Neuronal stem cell (in vitro differentiated cells): ENCODE data around the gene EXOC3L4.

Experiments used
- DNase-seq: peaks from one replicate; pipeline ENCODE4 v3.0.0-alpha.2; 2013; ENCODE audit warnings: low spot score
- H2AFZ ChIP-seq: one replicate; pipeline ENCODE4 v1.6.1; 2013; ENCODE audit warnings: mild to moderate bottlenecking, low read length, inconsistent platforms
- H2AK5ac ChIP-seq: 2 replicates; pipeline ENCODE4 v1.6.1; 2013; ENCODE audit warnings: low read depth, mild to moderate bottlenecking, inconsistent platforms, low read length, moderate library complexity, mixed read lengths
- H2BK120ac ChIP-seq: 2 replicates; pipeline ENCODE4 v1.6.1; 2013; ENCODE audit warnings: low read depth, mild to moderate bottlenecking, inconsistent platforms, low read length, moderate library complexity, mixed read lengths
- H2BK12ac ChIP-seq: one replicate; pipeline ENCODE4 v1.6.1; 2013; ENCODE audit warnings: low read length, inconsistent platforms
- H2BK15ac ChIP-seq: 2 replicates; pipeline ENCODE4 v1.6.1; 2013; ENCODE audit warnings: mild to moderate bottlenecking, low read length, inconsistent platforms, mixed read lengths
- H2BK5ac ChIP-seq: one replicate; pipeline ENCODE4 v1.6.1; 2013; ENCODE audit warnings: inconsistent platforms, mild to moderate bottlenecking, low read length, moderate library complexity
- H3K14ac ChIP-seq: one replicate; pipeline ENCODE4 v1.6.1; 2013; ENCODE audit warnings: low read length, inconsistent platforms
- H3K18ac ChIP-seq: 2 replicates; pipeline ENCODE4 v1.6.1; 2013; ENCODE audit warnings: low read length, inconsistent platforms
- H3K23ac ChIP-seq: 2 replicates; pipeline ENCODE4 v1.6.1; 2013; ENCODE audit warnings: low read depth, mild to moderate bottlenecking, mixed read lengths, low read length, inconsistent platforms; ENCODE audit not compliant: poor library complexity
- H3K27ac ChIP-seq: replicated peaks from 3 replicates; pipeline ENCODE4 v1.5.1; 2013; ENCODE audit warnings: low read length, inconsistent platforms
- H3K27me3 ChIP-seq, 3 experiments: 2 replicates each; pipeline ENCODE4 v1.6.1; 2013; ENCODE audit warnings: low read length in 3 of 3, mild to moderate bottlenecking in 2 of 3, inconsistent platforms in 1 of 3, low read depth in 1 of 3, mixed read lengths in 1 of 3, moderate library complexity in 1 of 3; ENCODE audit not compliant: control insufficient read depth in 3 of 3, insufficient read depth in 3 of 3
- H3K36me3 ChIP-seq, 2 donors: replicated peaks in 1 of 2; 2 replicates each; pipeline ENCODE4 v1.6.1; 2013; ENCODE audit warnings: low read length in 2 of 2; ENCODE audit not compliant: control insufficient read depth in 2 of 2, insufficient read depth in 2 of 2
- H3K4ac ChIP-seq: 2 replicates; pipeline ENCODE4 v1.6.1; 2013; ENCODE audit warnings: inconsistent platforms, mild to moderate bottlenecking, low read length, moderate library complexity
- H3K4me1 ChIP-seq, 2 donors: 1 replicate in 1 of 2; 2 replicates in 1 of 2; pipeline ENCODE4 v1.6.1; 2013; ENCODE audit warnings: low read length in 2 of 2, low read depth in 1 of 2; ENCODE audit not compliant: control insufficient read depth in 2 of 2, insufficient read depth in 1 of 2
- H3K4me2 ChIP-seq: one replicate; pipeline ENCODE4 v1.6.1; 2013; ENCODE audit warnings: mild to moderate bottlenecking, low read length, inconsistent platforms; ENCODE audit not compliant: insufficient read depth, poor library complexity, severe bottlenecking
- H3K4me3 ChIP-seq, 2 donors: 2 replicates each; pipeline ENCODE4 v1.5.1; 2013; ENCODE audit warnings: low read length in 2 of 2, mild to moderate bottlenecking in 2 of 2, inconsistent platforms in 1 of 2, moderate library complexity in 1 of 2
- H3K79me1 ChIP-seq: one replicate; pipeline ENCODE4 v1.6.1; 2013; ENCODE audit warnings: low read depth, mild to moderate bottlenecking, inconsistent platforms, low read length, moderate library complexity
- H3K9ac ChIP-seq: one replicate; pipeline ENCODE4 v1.6.1; 2013; ENCODE audit warnings: mild to moderate bottlenecking, low read depth, low read length, inconsistent platforms; ENCODE audit not compliant: poor library complexity
- H3K9me3 ChIP-seq, 2 donors: replicated peaks in 1 of 2; 2 replicates each; pipeline versions ENCODE3 to v1.6.1; 2013; ENCODE audit warnings: low read length in 2 of 2, mild to moderate bottlenecking in 2 of 2, inconsistent platforms in 1 of 2, low read depth in 1 of 2, mixed read lengths in 1 of 2, moderate library complexity in 1 of 2; ENCODE audit not compliant: control insufficient read depth in 2 of 2, insufficient read depth in 1 of 2
- H4K8ac ChIP-seq: one replicate; pipeline ENCODE4 v1.6.1; 2013; ENCODE audit warnings: low read depth, mild to moderate bottlenecking, inconsistent platforms, low read length, moderate library complexity
- H4K91ac ChIP-seq: one replicate; pipeline ENCODE4 v1.6.1; 2013; ENCODE audit warnings: low read length, low read depth, mild to moderate bottlenecking, inconsistent platforms; ENCODE audit not compliant: poor library complexity
- WGBS, 2 donors: extraction: QIAGEN DNeasy Blood & Tissue Kit; methylation state at CpG; one replicate each; pipeline ENCODE4 v1.1.7; 2013; ENCODE audit warnings: missing lambda C conversion rate in 2 of 2, mixed read lengths in 1 of 2; ENCODE audit not compliant: insufficient read length in 2 of 2, insufficient replicate concordance in 1 of 2; ENCODE audit errors: extremely low coverage in 2 of 2; 5-methylcytosine and 5-hydroxymethylcytosine counted together

The EXOC3L4 gene

DNA sequence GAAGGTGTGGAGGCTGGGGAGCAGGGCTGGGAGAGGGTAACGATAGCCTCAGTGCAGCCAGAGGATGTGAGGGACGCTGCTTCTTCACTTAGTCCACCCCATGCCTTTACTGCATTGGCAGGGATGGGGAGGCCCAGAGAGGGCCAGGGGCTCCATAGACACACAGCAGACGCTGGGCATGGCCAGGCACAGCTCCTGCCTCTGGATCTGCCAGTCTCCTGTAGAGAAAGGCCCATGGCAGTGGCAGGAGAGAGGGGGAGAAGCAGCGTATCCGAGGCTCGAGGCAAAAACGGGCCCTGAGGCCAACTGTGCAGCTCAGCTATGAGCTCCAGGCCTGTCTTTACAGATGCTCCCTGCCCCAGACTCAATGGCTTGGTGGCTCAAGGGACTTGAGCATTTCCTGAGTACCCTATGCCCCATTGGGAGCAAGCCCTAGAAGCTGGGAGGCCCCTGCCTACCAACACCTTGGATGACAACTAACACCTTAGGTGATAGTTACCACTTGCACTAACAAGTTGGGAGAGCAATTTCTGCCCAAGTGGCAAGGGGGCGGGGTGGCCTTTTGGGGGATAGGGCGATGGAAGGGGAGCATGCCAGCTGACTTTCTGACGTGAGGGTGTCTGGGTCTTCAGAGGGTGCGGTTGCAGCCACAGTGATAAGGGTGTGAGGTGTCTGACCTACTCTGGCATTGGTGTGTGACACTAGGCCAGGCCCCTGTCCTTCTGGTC, 15.5 kb upstream of the EXOC3L4 start:
- H3K79me1 ChIP-seq, result no peaks in the 10 kb centered on the region
- peaks cover 3 to 5% of the 10 kb centered on the region in 2 donors for H3K4me1 ChIP-seq
- peak overlapping the region; percentile 67 for H2AK5ac ChIP-seq
- peaks cover 0 to 6% of the 10 kb centered on the region in 2 donors for H3K9me3 ChIP-seq
- no peak overlapping the region for H2BK5ac ChIP-seq
- H4K91ac ChIP-seq, result no peak overlapping the region
- DNase-seq, result no peak
- peaks cover 0 to 30% (median 18%) of the 10 kb centered on the region in 3 experiments for H3K27me3 ChIP-seq
- no peak overlapping the region for H2AFZ ChIP-seq
- no peak overlapping the region for H3K4me3 ChIP-seq
- H2BK15ac ChIP-seq, result no peak overlapping the region
- H3K4ac ChIP-seq, result no peak overlapping the region
- H2BK12ac ChIP-seq, result no peak overlapping the region
- H3K18ac ChIP-seq, result peak overlapping the region; percentile 48
- H3K9ac ChIP-seq, result no peak overlapping the region
- H3K36me3 ChIP-seq, result no peaks in the 10 kb centered on the region
- H3K14ac ChIP-seq, result no peak overlapping the region
- H3K23ac ChIP-seq, result no peak overlapping the region
- no peak overlapping the region for H2BK120ac ChIP-seq
- H3K27ac ChIP-seq, result no peak overlapping the region
- no peak overlapping the region for H3K4me2 ChIP-seq
- no CpG with 5 or more reads among the region's 11 CpGs for WGBS, 2 donors
- no peak overlapping the region for H4K8ac ChIP-seq

DNA sequence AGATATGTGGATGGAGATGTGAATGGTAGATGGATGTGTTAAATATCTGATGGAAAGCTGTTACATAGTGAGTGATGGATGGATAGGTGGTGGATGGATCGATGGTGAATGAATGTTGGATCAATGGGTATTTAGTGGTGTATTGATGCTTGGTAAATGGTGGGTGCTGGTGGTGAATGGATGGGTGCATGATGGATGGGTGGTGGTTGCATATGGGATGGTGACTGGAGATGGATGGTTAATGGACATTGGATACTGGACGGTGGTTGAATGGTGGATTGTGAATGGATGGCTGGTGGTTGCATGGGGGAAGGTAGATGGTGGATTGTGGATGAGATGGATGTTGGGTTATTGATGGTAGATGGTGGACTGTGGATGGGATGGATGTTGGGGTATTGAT, 12.6 kb upstream of the EXOC3L4 start:
- Histone ChIP-seq H3K14ac (no peak overlapping the region), H3K27me3 (peaks cover 4 to 43% (median 23%) of the 10 kb centered on the region in 3 experiments), H4K91ac (no peak overlapping the region), H2AFZ (no peak overlapping the region), H3K23ac (no peak overlapping the region), H3K27ac (no peak overlapping the region), H4K8ac (no peak overlapping the region), H2AK5ac (no peak overlapping the region), H2BK5ac (no peak overlapping the region), H3K9me3 (peaks cover 0 to 4% of the 10 kb centered on the region in 2 donors), H3K79me1 (no peaks in the 10 kb centered on the region), H3K36me3 (no peaks in the 10 kb centered on the region), H3K4ac (no peak overlapping the region), H3K4me2 (no peak overlapping the region), H3K4me3 (no peak overlapping the region), H2BK120ac (no peak overlapping the region), H3K9ac (no peak overlapping the region), H3K18ac (no peak overlapping the region), H2BK12ac (no peak overlapping the region), H2BK15ac (no peak overlapping the region), H3K4me1 (no peaks in the 10 kb centered on the region)
- 100% methylated on average over 1 to 2 of the region's 2 CpGs for WGBS, 2 donors
- DNase-seq, result no peak

DNA sequence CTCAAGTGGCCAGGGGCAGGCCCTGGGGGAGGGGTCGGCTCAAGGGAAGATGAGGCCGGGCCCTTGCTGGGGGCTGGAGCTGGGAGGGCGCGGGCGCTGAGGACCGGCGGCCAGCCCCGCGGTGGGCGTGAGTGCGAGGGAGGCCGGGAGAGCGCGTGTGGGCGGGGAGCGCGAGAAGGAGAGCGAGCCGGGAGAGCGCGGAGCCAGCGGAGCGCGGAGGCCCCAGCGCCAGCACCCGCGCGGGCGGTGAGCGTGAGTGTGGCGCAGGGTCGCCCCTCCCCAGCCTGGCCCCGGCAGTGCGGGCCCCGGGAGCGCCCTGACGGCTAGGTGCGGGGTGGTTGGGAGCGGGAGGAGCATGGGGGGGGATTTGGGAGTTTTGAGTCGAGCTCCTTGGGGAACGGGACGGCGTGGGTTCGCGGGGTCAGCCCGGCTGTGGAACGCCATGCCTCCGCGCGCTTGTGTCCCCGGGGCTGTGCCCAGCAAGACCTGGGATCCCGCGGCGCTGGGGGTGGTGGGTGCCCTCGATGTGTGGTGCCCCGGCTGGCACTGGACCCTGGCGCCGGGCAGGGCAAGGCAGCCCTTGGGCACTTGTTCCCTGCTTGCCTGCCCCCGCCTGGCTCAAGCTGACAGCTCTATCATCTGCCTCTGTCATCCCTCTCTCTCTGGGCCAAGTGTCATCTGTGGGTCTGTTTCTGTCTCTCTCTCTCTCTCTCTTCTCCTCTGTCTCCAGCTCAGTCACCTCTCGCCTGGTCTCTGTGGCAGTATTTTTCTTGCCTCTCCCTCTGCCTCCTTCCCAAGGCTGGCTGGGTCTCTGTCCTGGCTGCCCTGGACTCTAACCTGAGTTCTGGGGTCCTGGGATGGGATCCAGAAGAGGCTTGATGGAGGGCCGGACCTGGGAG, 10.3 kb upstream of the EXOC3L4 start, which contains the start of gene LBHD2:
TSS of gene LBHD2 (plus strand) at position 190 of the 899 bp plus-strand sequence. CDS start 1,803 bp downstream, outside the sequence.
- peak within 1 kb of the TSS; percentile 59 for H2AFZ ChIP-seq
- H2BK15ac ChIP-seq, result no peak within 1 kb of the TSS
- H2BK12ac ChIP-seq, result no peak within 1 kb of the TSS
- H3K18ac ChIP-seq, result peak within 1 kb of the TSS; percentile 83
- peak within 1 kb of the TSS; percentile 74 for H3K23ac ChIP-seq
- H2AK5ac ChIP-seq, result peak within 1 kb of the TSS; percentile 56
- no peak within 1 kb of the TSS for H2BK5ac ChIP-seq
- H3K9ac ChIP-seq, result peak within 1 kb of the TSS; percentile 51
- no peaks in the 10 kb centered on the region for H3K36me3 ChIP-seq
- H3K4me1 ChIP-seq, result peaks cover 0 to 5% of the 10 kb centered on the region in 2 donors
- H2BK120ac ChIP-seq, result no peak within 1 kb of the TSS
- H3K4me2 ChIP-seq, result peak within 1 kb of the TSS; percentile 59
- no peak within 1 kb of the TSS for H4K91ac ChIP-seq
- WGBS, 2 donors, result no CpG with 5 or more reads among the region's 61 CpGs
- no peak within 1 kb of the TSS for H4K8ac ChIP-seq
- H3K4ac ChIP-seq, result no peak within 1 kb of the TSS
- H3K14ac ChIP-seq, result no peak within 1 kb of the TSS
- H3K4me3 ChIP-seq, result no peak within 1 kb of the TSS
- no peaks in the 10 kb centered on the region for H3K79me1 ChIP-seq
- H3K9me3 ChIP-seq, result peaks cover 0 to 4% of the 10 kb centered on the region in 2 donors
- peaks cover 4 to 63% (median 21%) of the 10 kb centered on the region in 3 experiments for H3K27me3 ChIP-seq
- no peak for DNase-seq
- H3K27ac ChIP-seq, result no peak within 1 kb of the TSS
